GM12875 (cell line): ENCODE data around the gene ARPC3.
"Not testable (repeated sequence)": the region's sequence is repeated elsewhere in the genome, so short reads cannot be mapped to it uniquely, and the experiment has no call there.

Experiments
- H3K4me3 ChIP-seq: one replicate; pipeline ENCODE4 v1.5.1; 2011; ENCODE audit warnings: low read depth, low read length, control low read depth
- CTCF ChIP-seq: IDR thresholded peaks from 2 replicates; pipeline ENCODE4 v1.5.1; 2011; ENCODE audit warnings: low read depth, mild to moderate bottlenecking, control low read depth, inconsistent platforms, low read length, moderate library complexity, borderline replicate concordance; ENCODE audit not compliant: insufficient read depth

Gene ARPC3

GRCh38 chr12:110465024-110465423, 14.9 kb upstream of the ARPC3 start:
- H3K4me3 ChIP-seq = no peak overlapping the region
- TF ChIP-seq CTCF = no peak

- H3K4me3 ChIP-seq = not testable (repeated sequence)
Observed at GRCh38 chr12:110461189-110461588, 11.1 kb upstream of the ARPC3 start.

GRCh38 chr12:110458756-110459155, 8.6 kb upstream of the ARPC3 start:
- H3K4me3 ChIP-seq = no peak overlapping the region
- TF ChIP-seq CTCF = no peak

GRCh38 chr12:110453569-110454296, 3.6 kb upstream of the ARPC3 start:
- TF ChIP-seq CTCF = no peak
- H3K4me3 ChIP-seq = no peak overlapping the region

GRCh38 chr12:110451263-110451662, 1.1 kb upstream of the ARPC3 start:
- TF ChIP-seq CTCF = no peak
- no peak overlapping the region for H3K4me3 ChIP-seq

- no peak overlapping the region for H3K4me3 ChIP-seq
- no peak for TF ChIP-seq CTCF
Observed at GRCh38 chr12:110444455-110444854, 5.7 kb downstream of the ARPC3 start.

GRCh38 chr12:110436231-110436630, 13.9 kb downstream of the ARPC3 start:
- no peak overlapping the region for H3K4me3 ChIP-seq
- no peak for TF ChIP-seq CTCF
